GM12878 (cell line): ENCODE measurements around the gene HINT3. TPM values are rescaled to one million over a fixed set of nuclear protein-coding genes. Genes with fewer than 3 reads are reported as not detected.

Experiments used
- ATAC-seq: fragments of 200-7000 bp; cut with Tn5 transposase; 3 replicates; pipeline ENCODE4 v1.9.1; 2020; ENCODE audit warnings: mild to moderate bottlenecking, moderate library complexity
- BruUV-seq: library from RNA; stranded (reverse); fragments of 400-500 nt; replicated peaks from 2 replicates; lab custom pipeline; 2021; lab: Mats Ljungman, UMichigan
- CTCF ChIA-PET: fragments of 300-600 bp; sonication (Branson Sonifier 250); formaldehyde crosslinking; extraction: SDS; loops from one replicate; lab custom pipeline; 2021; ENCODE audit warnings: inconsistent platforms; lab: Yijun Ruan, JAX
- POLR2A ChIA-PET: fragments of 350-600 bp; formaldehyde crosslinking; extraction: SDS; loops from one replicate; lab custom pipeline; 2021; ENCODE audit warnings: inconsistent platforms; lab: Charles Lee
- RAD21 ChIA-PET: fragments of 300-600 bp; sonication (Branson Sonifier 250); formaldehyde crosslinking; loops from one replicate; lab custom pipeline; 2023; ENCODE audit warnings: antibody characterized with exemption; ENCODE audit not compliant: unreplicated experiment; lab: Charles Lee
- SMC1A ChIA-PET: fragments of 300-600 bp; sonication (Branson Sonifier 250); formaldehyde crosslinking; loops from one replicate; lab custom pipeline; 2023; ENCODE audit not compliant: unreplicated experiment, uncharacterized antibody; lab: Charles Lee
- DNase-seq: peaks from one replicate; pipeline ENCODE4 v3.0.0-alpha.2; 2011; ENCODE audit warnings: low read depth, low spot score
- FAIRE-seq: peaks from 3 replicates; lab custom pipeline; 2011; peaks lifted over from hg19 to GRCh38; lab: Jason Lieb, UNC
- H2AFZ ChIP-seq: 2 replicates; pipeline ENCODE4 v1.6.0; 2011; ENCODE audit warnings: low read depth, low read length, control low read depth; ENCODE audit not compliant: control insufficient read depth
- H3K27ac ChIP-seq: 2 replicates; pipeline ENCODE4 v1.5.1; 2011; ENCODE audit warnings: control low read depth; ENCODE audit not compliant: control insufficient read depth, insufficient read depth
- H3K27me3 ChIP-seq, 2 experiments: replicated peaks in 1 of 2; 2 replicates each; pipeline versions ENCODE4 v1.6.0 to v1.6.1; 2011; ENCODE audit warnings: low read length in 1 of 2; ENCODE audit not compliant: control insufficient read depth in 2 of 2, insufficient read depth in 2 of 2
- H3K36me3 ChIP-seq, 2 experiments: 2 replicates each; pipeline ENCODE4 v1.5.1; 2011; ENCODE audit warnings: low read length in 1 of 2; ENCODE audit not compliant: control insufficient read depth in 2 of 2, insufficient read depth in 2 of 2
- H3K4me1 ChIP-seq: 2 replicates; pipeline ENCODE4 v1.6.1; 2011; ENCODE audit warnings: mild to moderate bottlenecking, low read length, moderate library complexity, mixed read lengths; ENCODE audit not compliant: control insufficient read depth, insufficient read depth
- H3K4me2 ChIP-seq: 2 replicates; pipeline ENCODE4 v1.6.0; 2011; ENCODE audit warnings: control low read depth; ENCODE audit not compliant: control insufficient read depth, insufficient read depth
- H3K4me3 ChIP-seq: fragments of 200-600 bp; sonication (generic); 2 replicates; pipeline ENCODE4 v1.5.1; 2016
- H3K79me2 ChIP-seq: 2 replicates; pipeline ENCODE4 v1.6.0; 2011; ENCODE audit warnings: low read length; ENCODE audit not compliant: control insufficient read depth, insufficient read depth
- H3K9ac ChIP-seq: 2 replicates; pipeline ENCODE4 v1.8.0; 2011; ENCODE audit warnings: low read length, control low read depth, mixed read lengths; ENCODE audit not compliant: control insufficient read depth, insufficient read depth
- H3K9me3 ChIP-seq: replicated peaks from 3 replicates; pipeline ENCODE4 v1.5.1; 2011; ENCODE audit warnings: mild to moderate bottlenecking, low read length; ENCODE audit not compliant: control insufficient read depth, insufficient read depth
- H4K20me1 ChIP-seq: 2 replicates; pipeline ENCODE4 v1.6.0; 2011; ENCODE audit not compliant: control insufficient read depth, insufficient read depth
- PAX8 ChIP-seq: fragments of 450-650 bp; IDR thresholded peaks from 2 replicates; pipeline ENCODE4 v1.6.1; 2017; ENCODE audit warnings: mild to moderate bottlenecking, moderate library complexity
- WGBS: methylation state at CpG from one replicate; pipeline ENCODE4 v1.1.6; 2016; ENCODE audit warnings: low lambda C conversion rate; ENCODE audit not compliant: insufficient replicate concordance, insufficient coverage; ENCODE audit errors: missing lambda C conversion rate; 5-methylcytosine and 5-hydroxymethylcytosine counted together
- in situ Hi-C: fragments of 300-500 bp; cut with MboI; formaldehyde crosslinking; loops from 9 replicates; pipeline ENCODE4 v1.14.3; 2018; ENCODE audit warnings: mixed read lengths
- intact Hi-C: fragments of 100-400 bp; cut with micrococcal nuclease; formaldehyde crosslinking; loops from one replicate; pipeline ENCODE4 v1.14.2; 2022; ENCODE audit not compliant: unreplicated experiment
- polyA plus RNA-seq, 11 experiments: library from polyadenylated mRNA; depleted of rRNA in 4 of 11; unstranded in 6 of 11; stranded (reverse) in 5 of 11; fragments of >200 nt; fragmentation: Nextera tagmentation in 4 of 11; fragmentation: Illumina TruSeq in 1 of 11; extraction: Ambion mirVana in 4 of 11; extraction: Trizol in 1 of 11; gene quantifications; 1 replicate in 1 of 11; 2 replicates in 10 of 11; pipeline versions ENCODE4 v1.2.1 to v1.2.3, GENCODE V29; 2011 to 2016; ENCODE audit warnings: inconsistent platforms in 2 of 11, missing spikeins in 2 of 11, low read depth in 1 of 11
- total RNA-seq, 4 experiments: library from RNA; depleted of rRNA in 3 of 4; stranded (reverse); fragments of >200 nt in 3 of 4; fragmentation: Illumina TruSeq in 1 of 4; extraction: Trizol in 1 of 4; gene quantifications; 2 replicates each; pipeline versions ENCODE4 v1.2.1 to v1.2.3, GENCODE V29; 2013 to 2021
- TF ChIP-seq, protein P1 (sequence below): fragments of 450-650 bp; IDR thresholded peaks from 2 replicates; pipeline ENCODE4 v1.6.1; 2017; ENCODE audit warnings: mild to moderate bottlenecking

Gene HINT3
- total and polyA plus RNA-seq, 10 of the 15 experiments (the other 5 are each of a cell fraction or from before 2014, with no cell fraction given): 0.72 to 9.1 (median 5.4) TPM

GRCh38 chr6:125985979-125986300 lies 29.4 kb downstream of the HINT3 start:
- in situ Hi-C loops: no loop called here
- TSS peak; percentile 96 for BruUV-seq
- H3K27me3 ChIP-seq: no peaks in the 10 kb centered on the region
- intact Hi-C loops: loop anchor here (5.0 kb wide), 2 partner anchors 189 to 204 kb away; no protein-coding TSS in a partner anchor
- FAIRE-seq (no peak), DNase-seq (no peak), ATAC-seq (no peak)
- peak; percentile 51; the same call in 1 of the 2 replicates for TF ChIP-seq PAX8
- TF ChIP-seq, protein P1, sequence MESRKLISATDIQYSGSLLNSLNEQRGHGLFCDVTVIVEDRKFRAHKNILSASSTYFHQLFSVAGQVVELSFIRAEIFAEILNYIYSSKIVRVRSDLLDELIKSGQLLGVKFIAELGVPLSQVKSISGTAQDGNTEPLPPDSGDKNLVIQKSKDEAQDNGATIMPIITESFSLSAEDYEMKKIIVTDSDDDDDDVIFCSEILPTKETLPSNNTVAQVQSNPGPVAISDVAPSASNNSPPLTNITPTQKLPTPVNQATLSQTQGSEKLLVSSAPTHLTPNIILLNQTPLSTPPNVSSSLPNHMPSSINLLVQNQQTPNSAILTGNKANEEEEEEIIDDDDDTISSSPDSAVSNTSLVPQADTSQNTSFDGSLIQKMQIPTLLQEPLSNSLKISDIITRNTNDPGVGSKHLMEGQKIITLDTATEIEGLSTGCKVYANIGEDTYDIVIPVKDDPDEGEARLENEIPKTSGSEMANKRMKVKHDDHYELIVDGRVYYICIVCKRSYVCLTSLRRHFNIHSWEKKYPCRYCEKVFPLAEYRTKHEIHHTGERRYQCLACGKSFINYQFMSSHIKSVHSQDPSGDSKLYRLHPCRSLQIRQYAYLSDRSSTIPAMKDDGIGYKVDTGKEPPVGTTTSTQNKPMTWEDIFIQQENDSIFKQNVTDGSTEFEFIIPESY: no peak
- peak overlapping the region; percentile 99 for H3K9ac ChIP-seq
- peak overlapping the region; percentile 87 for H3K4me2 ChIP-seq
- peak overlapping the region; percentile 85 for H3K4me3 ChIP-seq
- no peaks in the 10 kb centered on the region for H3K9me3 ChIP-seq
- peaks cover 5% of the 10 kb centered on the region; the same call in 1 of the 2 replicates for H3K4me1 ChIP-seq
- CTCF ChIA-PET: interaction anchor here (0.9 to 4.0 kb wide), 13 partner anchors 10 to 672 kb away, joined by 3 to 44 read pairs (median 6); partner anchors contain the start of genes HINT3 and NCOA7
- H3K27ac ChIP-seq: peak overlapping the region; percentile 95
- RAD21 ChIA-PET: interaction anchor here (1.0 to 3.6 kb wide), 11 partner anchors 9 to 208 kb away, joined by 4 to 21 read pairs (median 7); partner anchors contain the start of genes HINT3 and NCOA7
- POLR2A ChIA-PET: interaction anchor here (1.0 to 2.4 kb wide), 12 partner anchors 9 to 641 kb away, joined by 3 to 10 read pairs (median 6); partner anchors contain the start of genes HINT3 and NCOA7
- H3K36me3 ChIP-seq: no peaks in the 10 kb centered on the region
- H2AFZ ChIP-seq: peak overlapping the region; percentile 97
- H4K20me1 ChIP-seq: no peaks in the 10 kb centered on the region
- peaks cover 56% of the 10 kb centered on the region for H3K79me2 ChIP-seq
- SMC1A ChIA-PET: interaction anchor here (0.9 to 3.6 kb wide), 12 partner anchors 9 to 205 kb away, joined by 3 to 26 read pairs (median 7); partner anchors contain the start of genes HINT3 and NCOA7
- WGBS: 0% methylated on average over 3 of the region's 3 CpGs
